ENCODE measurements around the gene SCYGR3. TPM values are rescaled to one million over a fixed set of nuclear protein-coding genes. Genes with fewer than 3 reads are reported as not detected.

SCYGR3 gene
- total and polyA plus RNA-seq, 8 donors: not detected

DNA sequence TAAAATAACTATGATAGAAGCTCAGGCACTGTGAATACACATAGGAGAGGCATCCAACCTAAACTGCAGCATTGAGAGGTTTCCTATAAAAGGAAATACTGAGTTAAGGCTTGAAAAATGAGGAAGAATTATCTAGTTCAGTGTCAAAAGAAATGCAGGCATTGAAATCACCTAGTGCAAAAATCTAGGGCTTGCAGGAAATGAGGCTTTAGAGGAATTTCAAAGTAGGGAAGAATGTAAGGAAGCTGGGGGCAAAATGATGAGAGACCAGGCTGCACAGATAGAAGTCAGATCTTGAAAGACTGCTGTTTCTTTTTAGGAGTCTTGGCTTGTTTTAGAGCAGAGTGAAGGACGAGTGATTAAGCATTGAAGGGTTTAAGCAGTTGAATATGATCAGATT lies 44.0 kb downstream of the SCYGR3 start:
- Histone ChIP-seq H3K27me3 (no peaks in the 10 kb centered on the region), H3K36me3 (no peaks in the 10 kb centered on the region), H3K9me3 (no peaks in the 10 kb centered on the region), H3K27ac (no peak overlapping the region), H3K4me1 (no peaks in the 10 kb centered on the region), H3K4me3 (no peak overlapping the region)
- 30 to 42% methylated on average over 1 of the region's 1 CpG for WGBS, 2 donors
- no peak for DNase-seq
- FAIRE-seq: no peak
- ATAC-seq: no peak
- intact Hi-C loops (cut with DNase I): no loop called here
- no peak for TF ChIP-seq CTCF (IDR thresholded peaks at IDR 0.05)

DNA sequence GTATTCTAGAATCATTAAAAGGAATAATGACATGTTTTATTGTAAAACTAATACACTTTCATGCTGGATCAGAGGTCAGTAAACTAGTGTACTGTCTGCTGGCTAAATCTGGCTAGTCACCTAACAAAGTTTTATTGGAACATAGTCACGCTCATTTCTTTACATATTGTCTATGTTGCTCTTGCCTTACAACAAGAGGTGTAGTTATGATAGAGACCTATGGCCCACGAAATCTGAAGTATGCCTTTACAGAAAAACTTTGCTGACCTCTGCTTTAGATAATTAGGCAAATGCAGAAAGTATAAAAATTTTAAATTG lies 45.8 kb downstream of the SCYGR3 start:
- TF ChIP-seq CTCF (IDR thresholded peaks at IDR 0.05): no peak
- Histone ChIP-seq H3K27me3 (no peaks in the 10 kb centered on the region), H3K9me3 (no peaks in the 10 kb centered on the region), H3K27ac (no peak overlapping the region), H3K4me3 (no peak overlapping the region), H3K36me3 (no peaks in the 10 kb centered on the region), H3K4me1 (no peaks in the 10 kb centered on the region)
- FAIRE-seq (no peak), DNase-seq (no peak), ATAC-seq (no peak)
- WGBS, 2 donors: 85 to 88% methylated on average over 2 of the region's 2 CpGs
- intact Hi-C loops (cut with DNase I): no loop called here

GRCh38 chr2:227566012-227566411 lies 48.6 kb downstream of the SCYGR3 start:
- H3K4me3 ChIP-seq: no peak overlapping the region
- TF ChIP-seq CTCF (IDR thresholded peaks at IDR 0.05): no peak
- DNase-seq (no peak), FAIRE-seq (no peak), ATAC-seq (peak in 1 of 4 donors; percentile 32)
- no peaks in the 10 kb centered on the region for H3K36me3 ChIP-seq
- no peaks in the 10 kb centered on the region for H3K9me3 ChIP-seq
- 66 to 77% methylated on average over 3 of the region's 3 CpGs for WGBS, 2 donors
- H3K4me1 ChIP-seq: peaks cover 0 to 4% (median 0%) of the 10 kb centered on the region in 3 donors
- no peak overlapping the region for H3K27ac ChIP-seq
- intact Hi-C loops (cut with DNase I): no loop called here
- H3K27me3 ChIP-seq: no peaks in the 10 kb centered on the region

DNA sequence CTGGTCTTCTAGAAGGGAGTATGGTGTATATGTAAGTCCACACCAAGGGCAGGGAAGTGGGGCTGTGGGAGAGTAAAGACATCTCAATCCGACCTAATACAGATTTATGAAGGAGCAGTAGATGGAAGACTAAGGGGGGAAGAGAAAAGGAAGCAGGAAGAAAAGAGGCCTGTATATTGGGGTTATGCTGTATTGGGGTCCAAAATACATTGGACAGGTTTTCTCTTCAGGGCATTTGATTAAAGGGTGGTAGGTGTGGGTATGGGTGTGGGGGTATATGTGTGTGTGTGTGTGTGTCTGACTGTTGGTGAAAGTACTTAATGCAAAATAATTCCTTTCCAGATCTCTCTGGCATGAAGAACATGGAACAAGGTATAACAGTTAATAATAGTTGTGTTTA lies 49.6 kb downstream of the SCYGR3 start:
- no peaks in the 10 kb centered on the region for H3K9me3 ChIP-seq
- intact Hi-C loops (cut with DNase I): no loop called here
- peaks cover 0 to 4% (median 0%) of the 10 kb centered on the region in 3 donors for H3K4me1 ChIP-seq
- H3K27ac ChIP-seq: no peak overlapping the region
- no peak for TF ChIP-seq CTCF (IDR thresholded peaks at IDR 0.05)
- no peaks in the 10 kb centered on the region for H3K36me3 ChIP-seq
- no peak for FAIRE-seq
- H3K4me3 ChIP-seq: no peak overlapping the region
- DNase-seq: no peak
- 94 to 95% methylated on average over 1 of the region's 1 CpG for WGBS, 2 donors
- no peaks in the 10 kb centered on the region for H3K27me3 ChIP-seq
- ATAC-seq: no peak

Other genes with a start within 250 kb of the SCYGR3 start
- not detected for gene TM4SF20, start 235.5 kb downstream of the SCYGR3 start, total RNA-seq
- gene TM4SF20, start 235.5 kb downstream of the SCYGR3 start, polyA plus RNA-seq: not detected
- gene SCYGR1, start 226.9 kb downstream of the SCYGR3 start, total RNA-seq: not detected
- not detected for gene SCYGR1, start 226.9 kb downstream of the SCYGR3 start, polyA plus RNA-seq
- gene AGFG1, start 142.7 kb downstream of the SCYGR3 start, total RNA-seq: 10 to 100 TPM; 18.0 to 39.7 (median 29.2) TPM
- gene AGFG1, start 142.7 kb downstream of the SCYGR3 start, polyA plus RNA-seq: 10 to 100 TPM in 1 of 2 donors, 1 to 10 TPM in 1; 9.0 to 20.7 TPM
- not detected for gene SCYGR2, start 15.9 kb downstream of the SCYGR3 start, total RNA-seq
- gene SCYGR2, start 15.9 kb downstream of the SCYGR3 start, polyA plus RNA-seq: not detected
- gene SCYGR4, start 2.7 kb upstream of the SCYGR3 start, total RNA-seq: not detected
- not detected for gene SCYGR4, start 2.7 kb upstream of the SCYGR3 start, polyA plus RNA-seq
- gene SCYGR5, start 52.0 kb upstream of the SCYGR3 start, total RNA-seq: not detected
- gene SCYGR5, start 52.0 kb upstream of the SCYGR3 start, polyA plus RNA-seq: not detected
- 1 to 10 TPM; 1.0 to 4.6 (median 3.0) TPM for gene SLC19A3, start 103.2 kb upstream of the SCYGR3 start, total RNA-seq
- 1 to 10 TPM; 2.3 to 7.1 TPM for gene SLC19A3, start 103.2 kb upstream of the SCYGR3 start, polyA plus RNA-seq
- not detected for gene SCYGR6, start 109.9 kb upstream of the SCYGR3 start, total RNA-seq
- not detected for gene SCYGR6, start 109.9 kb upstream of the SCYGR3 start, polyA plus RNA-seq
- gene SCYGR7, start 113.5 kb upstream of the SCYGR3 start, total RNA-seq: not detected
- not detected for gene SCYGR7, start 113.5 kb upstream of the SCYGR3 start, polyA plus RNA-seq
- gene SCYGR8, start 131.1 kb upstream of the SCYGR3 start, total RNA-seq: not detected
- gene SCYGR8, start 131.1 kb upstream of the SCYGR3 start, polyA plus RNA-seq: not detected
- 1 to 10 TPM in 2 of 6 donors, under 1 TPM in 3, not detected in 1; 0.23 to 8.5 (median 0.67) TPM for gene CCL20, start 199.0 kb upstream of the SCYGR3 start, total RNA-seq
- 1 to 10 TPM in 1 of 2 donors, under 1 TPM in 1; 0.75 to 8.8 TPM for gene CCL20, start 199.0 kb upstream of the SCYGR3 start, polyA plus RNA-seq